Activated T-cell treated with anti-CD3 and anti-CD28 coated beads, Interleukin-2, amount 50 U/mL, for 24 hours (primary cell): ENCODE data around the gene TCF21.
A peak's percentile ranks its signal among the peaks of the same experiment; 100 is the strongest.

Source experiments
- DNase-seq: peaks from one replicate; pipeline ENCODE4 v3.0.0-alpha.2; 2020
- H3K27ac Mint-ChIP-seq: 2 replicates; pipeline ENCODE4 v1.8.0; 2020; ENCODE audit warnings: mild to moderate bottlenecking, mixed read lengths
- H3K27me3 Mint-ChIP-seq: 2 replicates; pipeline ENCODE4 v1.8.0; 2020; ENCODE audit warnings: mixed read lengths
- H3K36me3 Mint-ChIP-seq: 2 replicates; pipeline ENCODE4 v1.8.0; 2020; ENCODE audit warnings: low read depth, mixed read lengths
- H3K4me1 Mint-ChIP-seq: 2 replicates; pipeline ENCODE4 v1.8.0; 2020; ENCODE audit warnings: low read depth, mixed read lengths
- H3K4me3 Mint-ChIP-seq: 2 replicates; pipeline ENCODE4 v1.8.0; 2020; ENCODE audit warnings: mild to moderate bottlenecking, moderate library complexity, mixed read lengths
- H3K9me3 Mint-ChIP-seq: 2 replicates; pipeline ENCODE4 v1.8.0; 2020; ENCODE audit warnings: mixed read lengths

Gene TCF21

GRCh38 chr6:133877116-133877515, 11.8 kb upstream of the TCF21 start:
- Mint-ChIP-seq H3K27me3 (peaks cover 52% of the 10 kb centered on the region), H3K4me3 (no peak overlapping the region), H3K9me3 (no peaks in the 10 kb centered on the region), H3K36me3 (no peaks in the 10 kb centered on the region), H3K27ac (no peak overlapping the region), H3K4me1 (no peaks in the 10 kb centered on the region)
- no peak for DNase-seq

GRCh38 chr6:133880006-133880405, 8.9 kb upstream of the TCF21 start:
- Mint-ChIP-seq H3K36me3 (no peaks in the 10 kb centered on the region), H3K27ac (no peak overlapping the region), H3K4me1 (no peaks in the 10 kb centered on the region), H3K9me3 (no peaks in the 10 kb centered on the region), H3K27me3 (peaks cover 58% of the 10 kb centered on the region), H3K4me3 (no peak overlapping the region)
- DNase-seq: no peak

GRCh38 chr6:133880896-133881295, 8.0 kb upstream of the TCF21 start:
- Mint-ChIP-seq H3K36me3 (no peaks in the 10 kb centered on the region), H3K4me1 (no peaks in the 10 kb centered on the region), H3K27ac (no peak overlapping the region), H3K9me3 (no peaks in the 10 kb centered on the region), H3K27me3 (peaks cover 60% of the 10 kb centered on the region), H3K4me3 (no peak overlapping the region)
- DNase-seq: no peak

- no peak overlapping the region for H3K4me3 Mint-ChIP-seq
- peaks cover 86% of the 10 kb centered on the region for H3K27me3 Mint-ChIP-seq
- H3K27ac Mint-ChIP-seq: no peak overlapping the region
- no peaks in the 10 kb centered on the region for H3K36me3 Mint-ChIP-seq
- no peaks in the 10 kb centered on the region for H3K9me3 Mint-ChIP-seq
- peaks cover 26% of the 10 kb centered on the region for H3K4me1 Mint-ChIP-seq
- no peak for DNase-seq
Observed at GRCh38 chr6:133886104-133886775, 2.7 kb upstream of the TCF21 start.

GRCh38 chr6:133887156-133887879, 1.6 kb upstream of the TCF21 start:
- Mint-ChIP-seq H3K9me3 (no peaks in the 10 kb centered on the region), H3K36me3 (no peaks in the 10 kb centered on the region), H3K4me3 (no peak overlapping the region), H3K27ac (no peak overlapping the region), H3K27me3 (peaks cover 88% of the 10 kb centered on the region), H3K4me1 (peaks cover 32% of the 10 kb centered on the region)
- DNase-seq: no peak

- peaks cover 90% of the 10 kb centered on the region for H3K27me3 Mint-ChIP-seq
- no peaks in the 10 kb centered on the region for H3K36me3 Mint-ChIP-seq
- H3K9me3 Mint-ChIP-seq: no peaks in the 10 kb centered on the region
- DNase-seq: no peak
- no peak overlapping the region for H3K27ac Mint-ChIP-seq
- no peak overlapping the region for H3K4me3 Mint-ChIP-seq
- peaks cover 35% of the 10 kb centered on the region for H3K4me1 Mint-ChIP-seq
Observed at GRCh38 chr6:133887880-133888230, 1.1 kb upstream of the TCF21 start.

GRCh38 chr6:133889557-133890403, 867 bp downstream of the TCF21 start:
- H3K36me3 Mint-ChIP-seq: no peaks in the 10 kb centered on the region
- H3K27me3 Mint-ChIP-seq: peaks cover 94% of the 10 kb centered on the region
- no peaks in the 10 kb centered on the region for H3K9me3 Mint-ChIP-seq
- no peak overlapping the region for H3K27ac Mint-ChIP-seq
- peak overlapping the region; percentile 38 for H3K4me3 Mint-ChIP-seq
- DNase-seq: no peak
- peaks cover 45% of the 10 kb centered on the region for H3K4me1 Mint-ChIP-seq

- H3K4me3 Mint-ChIP-seq: peak overlapping the region; percentile 71
- H3K4me1 Mint-ChIP-seq: peaks cover 48% of the 10 kb centered on the region
- H3K36me3 Mint-ChIP-seq: no peaks in the 10 kb centered on the region
- H3K27me3 Mint-ChIP-seq: peaks cover 94% of the 10 kb centered on the region
- no peaks in the 10 kb centered on the region for H3K9me3 Mint-ChIP-seq
- H3K27ac Mint-ChIP-seq: no peak overlapping the region
- DNase-seq: no peak
Observed at GRCh38 chr6:133890711-133891148, 1.8 kb downstream of the TCF21 start.

GRCh38 chr6:133891149-133891926, 2.4 kb downstream of the TCF21 start:
- Mint-ChIP-seq H3K27me3 (peaks cover 94% of the 10 kb centered on the region), H3K36me3 (no peaks in the 10 kb centered on the region), H3K4me3 (peak overlapping the region; percentile 71), H3K4me1 (peaks cover 51% of the 10 kb centered on the region), H3K9me3 (no peaks in the 10 kb centered on the region), H3K27ac (no peak overlapping the region)
- peak; percentile 48 for DNase-seq

GRCh38 chr6:133891927-133892812, 3.3 kb downstream of the TCF21 start:
- no peak for DNase-seq
- Mint-ChIP-seq H3K9me3 (no peaks in the 10 kb centered on the region), H3K36me3 (no peaks in the 10 kb centered on the region), H3K4me1 (peaks cover 51% of the 10 kb centered on the region), H3K4me3 (peak overlapping the region; percentile 46), H3K27ac (no peak overlapping the region), H3K27me3 (peaks cover 95% of the 10 kb centered on the region)

GRCh38 chr6:133892813-133893691, 4.1 kb downstream of the TCF21 start:
- Mint-ChIP-seq H3K27ac (no peak overlapping the region), H3K4me1 (peaks cover 50% of the 10 kb centered on the region), H3K27me3 (peaks cover 93% of the 10 kb centered on the region), H3K36me3 (no peaks in the 10 kb centered on the region), H3K4me3 (peak overlapping the region; percentile 26), H3K9me3 (no peaks in the 10 kb centered on the region)
- DNase-seq: no peak

- no peaks in the 10 kb centered on the region for H3K9me3 Mint-ChIP-seq
- DNase-seq: no peak
- H3K27ac Mint-ChIP-seq: no peak overlapping the region
- H3K4me1 Mint-ChIP-seq: peaks cover 43% of the 10 kb centered on the region
- H3K4me3 Mint-ChIP-seq: no peak overlapping the region
- H3K36me3 Mint-ChIP-seq: no peaks in the 10 kb centered on the region
- peaks cover 93% of the 10 kb centered on the region for H3K27me3 Mint-ChIP-seq
Observed at GRCh38 chr6:133893946-133894345, 5.0 kb downstream of the TCF21 start.

- H3K4me3 Mint-ChIP-seq: no peak overlapping the region
- H3K27ac Mint-ChIP-seq: no peak overlapping the region
- no peak for DNase-seq
- H3K9me3 Mint-ChIP-seq: no peaks in the 10 kb centered on the region
- H3K36me3 Mint-ChIP-seq: no peaks in the 10 kb centered on the region
- peaks cover 90% of the 10 kb centered on the region for H3K27me3 Mint-ChIP-seq
- H3K4me1 Mint-ChIP-seq: peaks cover 39% of the 10 kb centered on the region
Observed at GRCh38 chr6:133894369-133894768, 5.5 kb downstream of the TCF21 start.
